ENCODE measurements around the gene TPTE2.

DNA sequence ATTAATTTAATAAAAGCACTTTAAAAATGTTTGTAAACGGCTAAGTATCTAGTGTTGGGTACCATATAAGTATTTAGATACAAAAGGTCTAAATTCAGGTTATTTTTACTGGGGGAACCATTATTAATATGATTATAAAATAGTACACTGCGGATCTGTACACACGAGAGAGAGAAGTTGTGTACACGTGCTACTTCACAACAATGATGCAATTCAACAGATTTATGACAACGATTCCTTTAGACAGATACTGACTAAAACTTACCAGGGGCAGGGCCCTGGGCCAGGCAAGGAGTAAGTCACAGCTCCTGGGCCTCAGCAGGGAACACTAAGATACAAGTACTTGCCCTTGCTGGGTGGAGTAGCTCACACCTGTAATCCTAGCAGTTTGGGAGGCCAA is 29.1 kb upstream of the TPTE2 start:
- TF ChIP-seq POLR2AphosphoS5 (IDR thresholded peaks at IDR 0.05; ENCODE audit: low read depth) (no peak), EZH2 (IDR thresholded peaks at IDR 0.05; ENCODE audit: low read depth, unreplicated experiment) (no peak), NANOG (IDR thresholded peaks at IDR 0.05; ENCODE audit: borderline replicate concordance) (no peak), STAT1 (IDR thresholded peaks at IDR 0.05; ENCODE audit: unreplicated experiment) (no peak), EZH2phosphoT487 (IDR thresholded peaks at IDR 0.05; ENCODE audit: unreplicated experiment) (no peak)
- TF ChIP-seq, protein P1, sequence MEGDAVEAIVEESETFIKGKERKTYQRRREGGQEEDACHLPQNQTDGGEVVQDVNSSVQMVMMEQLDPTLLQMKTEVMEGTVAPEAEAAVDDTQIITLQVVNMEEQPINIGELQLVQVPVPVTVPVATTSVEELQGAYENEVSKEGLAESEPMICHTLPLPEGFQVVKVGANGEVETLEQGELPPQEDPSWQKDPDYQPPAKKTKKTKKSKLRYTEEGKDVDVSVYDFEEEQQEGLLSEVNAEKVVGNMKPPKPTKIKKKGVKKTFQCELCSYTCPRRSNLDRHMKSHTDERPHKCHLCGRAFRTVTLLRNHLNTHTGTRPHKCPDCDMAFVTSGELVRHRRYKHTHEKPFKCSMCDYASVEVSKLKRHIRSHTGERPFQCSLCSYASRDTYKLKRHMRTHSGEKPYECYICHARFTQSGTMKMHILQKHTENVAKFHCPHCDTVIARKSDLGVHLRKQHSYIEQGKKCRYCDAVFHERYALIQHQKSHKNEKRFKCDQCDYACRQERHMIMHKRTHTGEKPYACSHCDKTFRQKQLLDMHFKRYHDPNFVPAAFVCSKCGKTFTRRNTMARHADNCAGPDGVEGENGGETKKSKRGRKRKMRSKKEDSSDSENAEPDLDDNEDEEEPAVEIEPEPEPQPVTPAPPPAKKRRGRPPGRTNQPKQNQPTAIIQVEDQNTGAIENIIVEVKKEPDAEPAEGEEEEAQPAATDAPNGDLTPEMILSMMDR (conservative IDR thresholded peaks at IDR 0.05; ENCODE audit: low read depth in 2 of 2): no peak
- TF ChIP-seq, protein P2, sequence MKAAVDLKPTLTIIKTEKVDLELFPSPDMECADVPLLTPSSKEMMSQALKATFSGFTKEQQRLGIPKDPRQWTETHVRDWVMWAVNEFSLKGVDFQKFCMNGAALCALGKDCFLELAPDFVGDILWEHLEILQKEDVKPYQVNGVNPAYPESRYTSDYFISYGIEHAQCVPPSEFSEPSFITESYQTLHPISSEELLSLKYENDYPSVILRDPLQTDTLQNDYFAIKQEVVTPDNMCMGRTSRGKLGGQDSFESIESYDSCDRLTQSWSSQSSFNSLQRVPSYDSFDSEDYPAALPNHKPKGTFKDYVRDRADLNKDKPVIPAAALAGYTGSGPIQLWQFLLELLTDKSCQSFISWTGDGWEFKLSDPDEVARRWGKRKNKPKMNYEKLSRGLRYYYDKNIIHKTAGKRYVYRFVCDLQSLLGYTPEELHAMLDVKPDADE (IDR thresholded peaks at IDR 0.05): no peak
- TF ChIP-seq, protein P3, sequence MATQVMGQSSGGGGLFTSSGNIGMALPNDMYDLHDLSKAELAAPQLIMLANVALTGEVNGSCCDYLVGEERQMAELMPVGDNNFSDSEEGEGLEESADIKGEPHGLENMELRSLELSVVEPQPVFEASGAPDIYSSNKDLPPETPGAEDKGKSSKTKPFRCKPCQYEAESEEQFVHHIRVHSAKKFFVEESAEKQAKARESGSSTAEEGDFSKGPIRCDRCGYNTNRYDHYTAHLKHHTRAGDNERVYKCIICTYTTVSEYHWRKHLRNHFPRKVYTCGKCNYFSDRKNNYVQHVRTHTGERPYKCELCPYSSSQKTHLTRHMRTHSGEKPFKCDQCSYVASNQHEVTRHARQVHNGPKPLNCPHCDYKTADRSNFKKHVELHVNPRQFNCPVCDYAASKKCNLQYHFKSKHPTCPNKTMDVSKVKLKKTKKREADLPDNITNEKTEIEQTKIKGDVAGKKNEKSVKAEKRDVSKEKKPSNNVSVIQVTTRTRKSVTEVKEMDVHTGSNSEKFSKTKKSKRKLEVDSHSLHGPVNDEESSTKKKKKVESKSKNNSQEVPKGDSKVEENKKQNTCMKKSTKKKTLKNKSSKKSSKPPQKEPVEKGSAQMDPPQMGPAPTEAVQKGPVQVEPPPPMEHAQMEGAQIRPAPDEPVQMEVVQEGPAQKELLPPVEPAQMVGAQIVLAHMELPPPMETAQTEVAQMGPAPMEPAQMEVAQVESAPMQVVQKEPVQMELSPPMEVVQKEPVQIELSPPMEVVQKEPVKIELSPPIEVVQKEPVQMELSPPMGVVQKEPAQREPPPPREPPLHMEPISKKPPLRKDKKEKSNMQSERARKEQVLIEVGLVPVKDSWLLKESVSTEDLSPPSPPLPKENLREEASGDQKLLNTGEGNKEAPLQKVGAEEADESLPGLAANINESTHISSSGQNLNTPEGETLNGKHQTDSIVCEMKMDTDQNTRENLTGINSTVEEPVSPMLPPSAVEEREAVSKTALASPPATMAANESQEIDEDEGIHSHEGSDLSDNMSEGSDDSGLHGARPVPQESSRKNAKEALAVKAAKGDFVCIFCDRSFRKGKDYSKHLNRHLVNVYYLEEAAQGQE (IDR thresholded peaks at IDR 0.05; ENCODE audit: unreplicated experiment): no peak
